Type B pancreatic cell (in vitro differentiated cells): ENCODE measurements around the gene JOSD1. TPM values are rescaled to one million over a fixed set of nuclear protein-coding genes. Genes with fewer than 3 reads are reported as not detected.

Experiments
- DNase-seq: peaks from one replicate; pipeline ENCODE4 v3.0.0; 2021; ENCODE audit warnings: mixed read lengths; ENCODE audit not compliant: unreplicated experiment; ENCODE audit errors: extremely low spot score
- H3K27ac Mint-ChIP-seq: 2 replicates; pipeline ENCODE4 v1.8.0; 2021; ENCODE audit warnings: mild to moderate bottlenecking, mixed read lengths
- H3K27me3 Mint-ChIP-seq: 2 replicates; pipeline ENCODE4 v1.8.0; 2021; ENCODE audit warnings: mixed read lengths
- H3K36me3 Mint-ChIP-seq: 2 replicates; pipeline ENCODE4 v1.8.0; 2021; ENCODE audit warnings: mixed read lengths
- H3K4me1 Mint-ChIP-seq: one replicate; pipeline ENCODE4 v1.8.0; 2021; ENCODE audit warnings: mixed read lengths; ENCODE audit not compliant: unreplicated experiment
- H3K4me3 Mint-ChIP-seq: 2 replicates; pipeline ENCODE4 v1.8.0; 2021; ENCODE audit warnings: mild to moderate bottlenecking, mixed read lengths
- H3K9me3 Mint-ChIP-seq: 2 replicates; pipeline ENCODE4 v1.8.0; 2021; ENCODE audit warnings: mixed read lengths
- total RNA-seq: library from RNA; stranded (reverse); gene quantifications from 2 replicates; pipeline ENCODE4 v1.2.1, GENCODE V29; 2021; ENCODE audit warnings: low replicate concordance
- TF ChIP-seq, protein P1 (sequence below): fragments of 200-600 bp; sonication (generic); conservative IDR thresholded peaks from 2 replicates; pipeline ENCODE4 v1.5.0; 2021; ENCODE audit warnings: antibody characterized with exemption, mild to moderate bottlenecking

The JOSD1 gene
- total RNA-seq, 1 donor from 2014 or later = 43.4 TPM

DNA sequence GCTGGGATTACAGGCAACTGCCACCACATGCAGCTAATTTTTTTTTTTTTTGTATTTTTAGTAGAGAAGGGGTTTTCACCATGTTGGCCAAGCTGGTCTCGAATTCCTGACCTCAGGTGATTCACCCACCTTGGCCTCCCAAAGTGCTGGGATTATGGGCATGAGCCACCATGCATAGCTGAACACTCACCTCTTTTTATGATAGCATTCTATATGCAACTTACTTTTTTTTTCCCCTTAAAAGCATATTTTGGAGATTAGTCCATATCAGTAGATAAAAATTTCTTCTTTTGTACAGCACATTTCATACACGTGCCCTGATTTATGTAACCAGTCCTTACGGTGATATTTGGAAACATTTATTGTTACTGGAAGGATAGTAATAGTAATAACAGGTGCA lies 19.6 kb upstream of the JOSD1 start:
- TF ChIP-seq, protein P1, sequence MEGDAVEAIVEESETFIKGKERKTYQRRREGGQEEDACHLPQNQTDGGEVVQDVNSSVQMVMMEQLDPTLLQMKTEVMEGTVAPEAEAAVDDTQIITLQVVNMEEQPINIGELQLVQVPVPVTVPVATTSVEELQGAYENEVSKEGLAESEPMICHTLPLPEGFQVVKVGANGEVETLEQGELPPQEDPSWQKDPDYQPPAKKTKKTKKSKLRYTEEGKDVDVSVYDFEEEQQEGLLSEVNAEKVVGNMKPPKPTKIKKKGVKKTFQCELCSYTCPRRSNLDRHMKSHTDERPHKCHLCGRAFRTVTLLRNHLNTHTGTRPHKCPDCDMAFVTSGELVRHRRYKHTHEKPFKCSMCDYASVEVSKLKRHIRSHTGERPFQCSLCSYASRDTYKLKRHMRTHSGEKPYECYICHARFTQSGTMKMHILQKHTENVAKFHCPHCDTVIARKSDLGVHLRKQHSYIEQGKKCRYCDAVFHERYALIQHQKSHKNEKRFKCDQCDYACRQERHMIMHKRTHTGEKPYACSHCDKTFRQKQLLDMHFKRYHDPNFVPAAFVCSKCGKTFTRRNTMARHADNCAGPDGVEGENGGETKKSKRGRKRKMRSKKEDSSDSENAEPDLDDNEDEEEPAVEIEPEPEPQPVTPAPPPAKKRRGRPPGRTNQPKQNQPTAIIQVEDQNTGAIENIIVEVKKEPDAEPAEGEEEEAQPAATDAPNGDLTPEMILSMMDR = no peak
- peaks cover 28% of the 10 kb centered on the region for H3K36me3 Mint-ChIP-seq
- no peak overlapping the region for H3K27ac Mint-ChIP-seq
- H3K27me3 Mint-ChIP-seq = no peaks in the 10 kb centered on the region
- no peak for DNase-seq
- peaks cover under 1% of the 10 kb centered on the region for H3K4me1 Mint-ChIP-seq
- no peaks in the 10 kb centered on the region for H3K9me3 Mint-ChIP-seq
- no peak overlapping the region for H3K4me3 Mint-ChIP-seq

DNA sequence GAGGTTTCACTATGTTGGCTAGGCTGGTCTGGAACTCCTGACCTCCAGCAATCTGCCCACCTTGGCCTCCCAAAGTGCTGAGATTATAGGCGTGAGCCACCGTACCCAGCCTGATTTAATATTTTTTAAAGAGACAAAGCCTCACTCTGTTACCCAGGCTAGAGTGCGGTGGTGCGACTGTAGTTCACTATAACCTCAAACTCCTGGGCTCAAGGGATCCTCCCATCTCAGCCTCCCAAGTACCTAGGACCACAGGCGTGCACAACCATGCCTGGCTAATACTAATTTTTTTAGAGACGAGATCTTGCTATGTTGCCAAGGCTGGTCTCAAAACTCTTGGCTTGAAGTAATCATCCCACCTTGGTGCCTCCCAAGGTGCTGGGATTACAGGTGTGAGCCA lies 18.5 kb upstream of the JOSD1 start:
- no peak overlapping the region for H3K4me3 Mint-ChIP-seq
- H3K36me3 Mint-ChIP-seq = peaks cover 20% of the 10 kb centered on the region
- TF ChIP-seq, protein P1 = no peak
- H3K4me1 Mint-ChIP-seq = peaks cover 12% of the 10 kb centered on the region
- no peaks in the 10 kb centered on the region for H3K9me3 Mint-ChIP-seq
- no peak overlapping the region for H3K27ac Mint-ChIP-seq
- DNase-seq = no peak
- H3K27me3 Mint-ChIP-seq = no peaks in the 10 kb centered on the region

DNA sequence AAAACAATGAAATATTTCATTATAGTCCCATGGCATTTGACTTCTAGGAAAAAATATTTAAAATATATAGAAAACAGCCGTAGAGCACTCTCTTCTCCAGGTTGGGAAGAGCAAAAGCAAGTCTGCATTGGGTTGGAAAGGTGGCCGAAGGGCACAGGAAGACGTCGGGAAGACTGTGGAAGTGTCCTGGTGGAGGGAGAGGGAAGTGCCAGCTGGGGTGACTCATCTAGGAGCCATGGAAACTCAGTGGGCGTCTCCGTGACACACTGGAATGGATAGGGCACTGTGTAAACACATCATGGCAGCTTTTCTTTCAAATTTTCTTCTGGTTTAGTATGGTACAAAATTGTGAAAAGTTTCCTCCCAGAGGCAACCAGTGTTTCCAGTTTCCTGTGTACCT lies 17.7 kb upstream of the JOSD1 start:
- peaks cover 18% of the 10 kb centered on the region for H3K4me1 Mint-ChIP-seq
- no peaks in the 10 kb centered on the region for H3K9me3 Mint-ChIP-seq
- peak overlapping the region; percentile 34 for H3K27ac Mint-ChIP-seq
- H3K4me3 Mint-ChIP-seq = no peak overlapping the region
- TF ChIP-seq, protein P1 = peak; percentile 69
- DNase-seq = no peak
- H3K27me3 Mint-ChIP-seq = no peaks in the 10 kb centered on the region
- H3K36me3 Mint-ChIP-seq = peaks cover 23% of the 10 kb centered on the region

DNA sequence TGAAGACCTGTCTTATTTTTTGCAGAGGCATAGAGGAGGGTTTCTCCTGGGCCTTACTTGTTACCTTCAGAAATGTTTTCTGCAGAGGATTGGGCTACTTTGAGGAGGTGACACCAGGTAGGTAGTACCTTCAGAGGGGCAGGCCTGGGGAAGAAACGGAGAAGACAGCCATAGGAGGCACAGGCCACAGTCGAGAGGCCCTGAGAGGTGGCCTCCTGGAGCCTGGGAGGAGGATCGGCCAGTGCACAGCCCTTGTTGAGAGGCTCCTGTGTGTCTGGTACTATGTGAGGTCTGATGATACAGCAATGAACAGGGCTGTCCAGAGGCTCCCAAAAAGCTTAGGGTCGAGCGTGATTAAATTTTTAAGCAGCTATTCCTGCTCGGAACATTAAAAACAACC lies 16.5 kb upstream of the JOSD1 start:
- Mint-ChIP-seq H3K4me3 (no peak overlapping the region), H3K36me3 (peaks cover 19% of the 10 kb centered on the region), H3K9me3 (no peaks in the 10 kb centered on the region), H3K4me1 (peaks cover 30% of the 10 kb centered on the region), H3K27me3 (no peaks in the 10 kb centered on the region), H3K27ac (no peak overlapping the region)
- DNase-seq = no peak
- TF ChIP-seq, protein P1 = no peak

DNA sequence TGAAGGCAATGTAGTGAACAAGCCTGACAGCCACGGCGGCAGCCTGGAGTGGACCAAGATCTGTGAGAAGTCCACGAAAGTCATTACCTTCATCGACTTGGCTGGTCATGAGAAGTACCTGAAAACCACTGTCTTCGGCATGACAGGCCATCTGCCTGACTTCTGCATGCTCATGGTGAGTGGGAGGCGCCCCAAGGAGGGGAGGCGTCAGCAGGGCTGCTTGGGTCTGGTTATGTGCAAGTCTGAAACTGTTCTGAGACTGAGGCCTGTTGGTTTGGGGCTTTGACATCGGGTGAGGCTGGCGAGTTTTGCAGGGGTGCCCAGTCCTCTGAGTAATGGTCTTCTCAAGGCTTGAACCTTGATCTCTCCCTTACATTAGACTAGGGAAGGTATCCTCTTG lies 16.1 kb upstream of the JOSD1 start:
- no peak for DNase-seq
- Mint-ChIP-seq H3K4me3 (no peak overlapping the region), H3K9me3 (no peaks in the 10 kb centered on the region), H3K27ac (peak overlapping the region; percentile 16), H3K36me3 (peaks cover 19% of the 10 kb centered on the region), H3K27me3 (no peaks in the 10 kb centered on the region), H3K4me1 (peaks cover 33% of the 10 kb centered on the region)
- TF ChIP-seq, protein P1 = no peak

DNA sequence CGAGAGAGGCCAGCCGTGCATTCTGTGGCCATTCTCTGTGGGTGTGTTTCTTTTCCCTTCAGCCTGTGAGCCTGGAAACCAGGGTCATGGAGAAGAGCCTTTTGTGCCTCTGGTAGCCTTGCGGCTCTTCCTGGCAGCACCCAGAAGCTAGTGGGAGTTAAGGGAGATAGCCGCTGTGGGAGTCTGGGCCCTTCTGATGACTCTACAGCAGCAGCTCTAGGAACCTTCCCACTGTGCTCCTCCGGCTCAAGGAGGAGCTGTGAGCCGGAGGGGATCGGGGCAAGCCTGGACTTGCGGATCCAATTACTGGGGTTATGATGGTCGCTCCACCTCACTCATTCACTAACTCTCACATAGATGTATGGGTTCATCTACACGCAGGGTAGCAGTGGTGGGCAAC lies 15.5 kb upstream of the JOSD1 start:
- Mint-ChIP-seq H3K36me3 (peaks cover 19% of the 10 kb centered on the region), H3K27me3 (no peaks in the 10 kb centered on the region), H3K4me1 (peaks cover 33% of the 10 kb centered on the region)

More for the DNA sequence above, 15.5 kb upstream of the JOSD1 start:
- DNase-seq = no peak
- TF ChIP-seq, protein P1 = no peak
- peak overlapping the region; percentile 16 for H3K27ac Mint-ChIP-seq
- no peak overlapping the region for H3K4me3 Mint-ChIP-seq
- no peaks in the 10 kb centered on the region for H3K9me3 Mint-ChIP-seq
